ENCODE results near the gene UGT1A10. TPM values are rescaled to one million over a fixed set of nuclear protein-coding genes. Genes with fewer than 3 reads are reported as not detected.
"Not testable (repeated sequence)": the region's sequence is repeated elsewhere in the genome, so short reads cannot be mapped to it uniquely, and the experiment has no call there.

The UGT1A10 gene
- polyA plus RNA-seq (2013, experiment 1 of 2): not detected
- 0.03 TPM for polyA plus RNA-seq (2013, experiment 2 of 2)

GRCh38 chr2:233636306-233636705 lies at the start of gene UGT1A10:
Gene UGT1A10 (plus strand): TSS chr2:233636448. CDS start chr2:233636523, 75 bp downstream.
- not testable (repeated sequence) for H3K27me3 ChIP-seq (ENCODE audit: insufficient read depth, low read length, poor library complexity); H3K79me1 ChIP-seq (ENCODE audit: low read length); H4K8ac ChIP-seq (ENCODE audit: low read depth, low read length); H3K36me3 ChIP-seq (ENCODE audit: control insufficient read depth, insufficient read depth, low read length); H3K27ac ChIP-seq (ENCODE audit: low read depth, low read length); H2BK15ac ChIP-seq (replicated peaks; ENCODE audit: low read depth); H2AK5ac ChIP-seq (ENCODE audit: low read length); H3K4me2 ChIP-seq (ENCODE audit: low read length); H3K9ac ChIP-seq (ENCODE audit: low read length); H3K18ac ChIP-seq (ENCODE audit: low read length); H3K79me2 ChIP-seq (ENCODE audit: control insufficient read depth, insufficient read depth, low read length); H3K4me1 ChIP-seq (ENCODE audit: control insufficient read depth, low read depth, low read length); H2BK120ac ChIP-seq (ENCODE audit: low read depth, low read length); H3K23ac ChIP-seq (ENCODE audit: low read length); DNase-seq; H4K5ac ChIP-seq (ENCODE audit: low read length); H2BK5ac ChIP-seq (ENCODE audit: low read length); H3K4ac ChIP-seq (ENCODE audit: low read depth, low read length); H3K56ac ChIP-seq (ENCODE audit: low read length); H3K4me3 ChIP-seq (ENCODE audit: low read length)
- WGBS (ENCODE audit: extremely low coverage, insufficient coverage, low lambda C conversion rate): no CpG with 5 or more reads among the region's 10 CpGs

GRCh38 chr2:233588400-233588799 lies 47.8 kb upstream of the UGT1A10 start:
- Histone ChIP-seq H3K4me2 (ENCODE audit: low read length) (no peak overlapping the region), H3K79me1 (ENCODE audit: low read length) (no peaks in the 10 kb centered on the region), H3K4ac (ENCODE audit: low read depth, low read length) (no peak overlapping the region), H3K36me3 (ENCODE audit: control insufficient read depth, insufficient read depth, low read length) (no peaks in the 10 kb centered on the region), H2BK120ac (ENCODE audit: low read depth, low read length) (no peak overlapping the region), H4K5ac (ENCODE audit: low read length) (no peak overlapping the region), H4K8ac (ENCODE audit: low read depth, low read length) (no peak overlapping the region), H2BK5ac (ENCODE audit: low read length) (no peak overlapping the region), H3K56ac (ENCODE audit: low read length) (no peak overlapping the region), H3K18ac (ENCODE audit: low read length) (no peak overlapping the region), H3K27ac (ENCODE audit: low read depth, low read length) (no peak overlapping the region), H2BK15ac (replicated peaks; ENCODE audit: low read depth) (no peak overlapping the region), H3K9ac (ENCODE audit: low read length) (no peak overlapping the region), H3K4me1 (ENCODE audit: control insufficient read depth, low read depth, low read length) (no peaks in the 10 kb centered on the region), H3K4me3 (ENCODE audit: low read length) (no peak overlapping the region), H3K23ac (ENCODE audit: low read length) (no peak overlapping the region), H2AK5ac (ENCODE audit: low read length) (no peak overlapping the region), H3K79me2 (ENCODE audit: control insufficient read depth, insufficient read depth, low read length) (no peaks in the 10 kb centered on the region), H3K27me3 (ENCODE audit: insufficient read depth, low read length, poor library complexity) (no peaks in the 10 kb centered on the region)
- DNase-seq: no peak
- WGBS (ENCODE audit: extremely low coverage, insufficient coverage, low lambda C conversion rate): 100% methylated on average over 1 of the region's 2 CpGs

GRCh38 chr2:233592706-233593105 lies 43.5 kb upstream of the UGT1A10 start:
- WGBS (ENCODE audit: extremely low coverage, insufficient coverage, low lambda C conversion rate): no CpG with 5 or more reads among the region's 1 CpG
- not testable (repeated sequence) for H2BK120ac ChIP-seq (ENCODE audit: low read depth, low read length); H2BK15ac ChIP-seq (replicated peaks; ENCODE audit: low read depth); DNase-seq; H3K27ac ChIP-seq (ENCODE audit: low read depth, low read length); H4K8ac ChIP-seq (ENCODE audit: low read depth, low read length); H2BK5ac ChIP-seq (ENCODE audit: low read length); H3K4me3 ChIP-seq (ENCODE audit: low read length); H3K4me1 ChIP-seq (ENCODE audit: control insufficient read depth, low read depth, low read length); H3K4ac ChIP-seq (ENCODE audit: low read depth, low read length); H3K79me1 ChIP-seq (ENCODE audit: low read length); H3K23ac ChIP-seq (ENCODE audit: low read length); H3K56ac ChIP-seq (ENCODE audit: low read length); H3K9ac ChIP-seq (ENCODE audit: low read length); H3K27me3 ChIP-seq (ENCODE audit: insufficient read depth, low read length, poor library complexity); H4K5ac ChIP-seq (ENCODE audit: low read length); H3K18ac ChIP-seq (ENCODE audit: low read length); H2AK5ac ChIP-seq (ENCODE audit: low read length); H3K79me2 ChIP-seq (ENCODE audit: control insufficient read depth, insufficient read depth, low read length); H3K36me3 ChIP-seq (ENCODE audit: control insufficient read depth, insufficient read depth, low read length); H3K4me2 ChIP-seq (ENCODE audit: low read length)

GRCh38 chr2:233593201-233593600 lies 43.0 kb upstream of the UGT1A10 start:
- H3K27ac ChIP-seq (ENCODE audit: low read depth, low read length): no peak overlapping the region
- no peaks in the 10 kb centered on the region for H3K36me3 ChIP-seq (ENCODE audit: control insufficient read depth, insufficient read depth, low read length)
- no peaks in the 10 kb centered on the region for H3K27me3 ChIP-seq (ENCODE audit: insufficient read depth, low read length, poor library complexity)
- H4K8ac ChIP-seq (ENCODE audit: low read depth, low read length): no peak overlapping the region
- no peaks in the 10 kb centered on the region for H3K79me1 ChIP-seq (ENCODE audit: low read length)
- H3K18ac ChIP-seq (ENCODE audit: low read length): no peak overlapping the region
- no peak for DNase-seq
- H2AK5ac ChIP-seq (ENCODE audit: low read length): no peak overlapping the region
- H4K5ac ChIP-seq (ENCODE audit: low read length): no peak overlapping the region
- no peak overlapping the region for H3K4me2 ChIP-seq (ENCODE audit: low read length)
- H3K23ac ChIP-seq (ENCODE audit: low read length): no peak overlapping the region
- H3K56ac ChIP-seq (ENCODE audit: low read length): no peak overlapping the region
- H2BK5ac ChIP-seq (ENCODE audit: low read length): no peak overlapping the region
- H3K4me1 ChIP-seq (ENCODE audit: control insufficient read depth, low read depth, low read length): no peaks in the 10 kb centered on the region
- H2BK15ac ChIP-seq (replicated peaks; ENCODE audit: low read depth): no peak overlapping the region
- H3K79me2 ChIP-seq (ENCODE audit: control insufficient read depth, insufficient read depth, low read length): no peaks in the 10 kb centered on the region
- H3K4ac ChIP-seq (ENCODE audit: low read depth, low read length): no peak overlapping the region
- no CpG with 5 or more reads among the region's 8 CpGs for WGBS (ENCODE audit: extremely low coverage, insufficient coverage, low lambda C conversion rate)
- no peak overlapping the region for H2BK120ac ChIP-seq (ENCODE audit: low read depth, low read length)
- H3K4me3 ChIP-seq (ENCODE audit: low read length): no peak overlapping the region
- no peak overlapping the region for H3K9ac ChIP-seq (ENCODE audit: low read length)

GRCh38 chr2:233597522-233597921 lies 38.7 kb upstream of the UGT1A10 start:
- Histone ChIP-seq H3K27me3 (ENCODE audit: insufficient read depth, low read length, poor library complexity) (no peaks in the 10 kb centered on the region), H4K8ac (ENCODE audit: low read depth, low read length) (no peak overlapping the region), H2AK5ac (ENCODE audit: low read length) (no peak overlapping the region), H3K4ac (ENCODE audit: low read depth, low read length) (no peak overlapping the region), H3K9ac (ENCODE audit: low read length) (no peak overlapping the region), H3K4me1 (ENCODE audit: control insufficient read depth, low read depth, low read length) (no peaks in the 10 kb centered on the region), H3K79me2 (ENCODE audit: control insufficient read depth, insufficient read depth, low read length) (no peaks in the 10 kb centered on the region), H2BK120ac (ENCODE audit: low read depth, low read length) (no peak overlapping the region), H3K23ac (ENCODE audit: low read length) (no peak overlapping the region), H2BK15ac (replicated peaks; ENCODE audit: low read depth) (no peak overlapping the region), H3K18ac (ENCODE audit: low read length) (no peak overlapping the region), H3K56ac (ENCODE audit: low read length) (no peak overlapping the region), H3K36me3 (ENCODE audit: control insufficient read depth, insufficient read depth, low read length) (no peaks in the 10 kb centered on the region), H3K4me2 (ENCODE audit: low read length) (no peak overlapping the region), H3K79me1 (ENCODE audit: low read length) (no peaks in the 10 kb centered on the region), H4K5ac (ENCODE audit: low read length) (no peak overlapping the region), H3K27ac (ENCODE audit: low read depth, low read length) (no peak overlapping the region), H2BK5ac (ENCODE audit: low read length) (no peak overlapping the region), H3K4me3 (ENCODE audit: low read length) (no peak overlapping the region)
- no CpG with 5 or more reads among the region's 1 CpG for WGBS (ENCODE audit: extremely low coverage, insufficient coverage, low lambda C conversion rate)
- DNase-seq: no peak

GRCh38 chr2:233598952-233599351 lies 37.3 kb upstream of the UGT1A10 start:
- no peak overlapping the region for H3K18ac ChIP-seq (ENCODE audit: low read length)

More at GRCh38 chr2:233598952-233599351, 37.3 kb upstream of the UGT1A10 start:
- Histone ChIP-seq H3K79me1 (ENCODE audit: low read length) (no peaks in the 10 kb centered on the region), H2BK5ac (ENCODE audit: low read length) (no peak overlapping the region), H3K9ac (ENCODE audit: low read length) (no peak overlapping the region), H2BK15ac (replicated peaks; ENCODE audit: low read depth) (no peak overlapping the region), H2AK5ac (ENCODE audit: low read length) (no peak overlapping the region), H4K8ac (ENCODE audit: low read depth, low read length) (no peak overlapping the region), H3K27me3 (ENCODE audit: insufficient read depth, low read length, poor library complexity) (no peaks in the 10 kb centered on the region), H2BK120ac (ENCODE audit: low read depth, low read length) (no peak overlapping the region), H4K5ac (ENCODE audit: low read length) (no peak overlapping the region), H3K36me3 (ENCODE audit: control insufficient read depth, insufficient read depth, low read length) (no peaks in the 10 kb centered on the region), H3K27ac (ENCODE audit: low read depth, low read length) (no peak overlapping the region), H3K4me2 (ENCODE audit: low read length) (no peak overlapping the region), H3K79me2 (ENCODE audit: control insufficient read depth, insufficient read depth, low read length) (no peaks in the 10 kb centered on the region), H3K4ac (ENCODE audit: low read depth, low read length) (no peak overlapping the region), H3K56ac (ENCODE audit: low read length) (no peak overlapping the region), H3K23ac (ENCODE audit: low read length) (no peak overlapping the region), H3K4me1 (ENCODE audit: control insufficient read depth, low read depth, low read length) (no peaks in the 10 kb centered on the region), H3K4me3 (ENCODE audit: low read length) (no peak overlapping the region)
- DNase-seq: no peak
- no CpG with 5 or more reads among the region's 3 CpGs for WGBS (ENCODE audit: extremely low coverage, insufficient coverage, low lambda C conversion rate)
